Stimulated activated naive B cell treated with anti-CD40 and anti-IgM and Interleukin-4, amounts not matched to agents 10 μg/mL and 1 μg/mL and 100 μg/mL, for 72 hours (primary cell): Measurements from ENCODE around the gene PPP2R2C.

Experiments
- ATAC-seq, 2 donors: fragments of 150-1000 bp; cut with Tn5 transposase; replicated peaks; 2 replicates each; pipeline ENCODE4 v1.10.0; 2021; ENCODE audit warnings: moderate library complexity in 1 of 2
- DNase-seq: peaks from one replicate; pipeline ENCODE4 v3.0.0; 2021
- H3K27ac Mint-ChIP-seq: one replicate; pipeline ENCODE4 v1.8.0; 2022; ENCODE audit warnings: mild to moderate bottlenecking, mixed read lengths
- H3K27me3 Mint-ChIP-seq, 2 donors: one replicate each; pipeline ENCODE4 v1.8.0; 2022; ENCODE audit warnings: mixed read lengths in 2 of 2
- H3K36me3 Mint-ChIP-seq, 2 donors: one replicate each; pipeline ENCODE4 v1.8.0; 2022; ENCODE audit warnings: mixed read lengths in 2 of 2, mild to moderate bottlenecking in 1 of 2
- H3K4me1 Mint-ChIP-seq, 2 donors: one replicate each; pipeline ENCODE4 v1.8.0; 2022; ENCODE audit warnings: mixed read lengths in 2 of 2, mild to moderate bottlenecking in 1 of 2
- H3K4me3 Mint-ChIP-seq, 2 donors: one replicate each; pipeline ENCODE4 v1.8.0; 2022; ENCODE audit warnings: mild to moderate bottlenecking in 2 of 2, mixed read lengths in 2 of 2, moderate library complexity in 1 of 2
- H3K9me3 Mint-ChIP-seq, 2 donors: one replicate each; pipeline ENCODE4 v1.8.0; 2022; ENCODE audit warnings: mixed read lengths in 2 of 2, mild to moderate bottlenecking in 1 of 2

PPP2R2C gene

GRCh38 chr4:6472387-6473263, at the start of gene PPP2R2C:
Gene PPP2R2C (minus strand): TSS chr4:6472614. CDS start chr4:6472229, 385 bp downstream.
- ATAC-seq (peak in 1 of 2 donors; percentile 16), DNase-seq (no peak)
- Mint-ChIP-seq H3K4me3 (no peak within 1 kb of the TSS), H3K4me1 (peaks cover 0 to 3% of the 10 kb centered on the region in 2 donors), H3K27ac (no peak within 1 kb of the TSS), H3K9me3 (peaks cover 0 to 3% of the 10 kb centered on the region in 2 donors), H3K36me3 (no peaks in the 10 kb centered on the region), H3K27me3 (peaks cover 63 to 66% of the 10 kb centered on the region in 2 donors)

DNA sequence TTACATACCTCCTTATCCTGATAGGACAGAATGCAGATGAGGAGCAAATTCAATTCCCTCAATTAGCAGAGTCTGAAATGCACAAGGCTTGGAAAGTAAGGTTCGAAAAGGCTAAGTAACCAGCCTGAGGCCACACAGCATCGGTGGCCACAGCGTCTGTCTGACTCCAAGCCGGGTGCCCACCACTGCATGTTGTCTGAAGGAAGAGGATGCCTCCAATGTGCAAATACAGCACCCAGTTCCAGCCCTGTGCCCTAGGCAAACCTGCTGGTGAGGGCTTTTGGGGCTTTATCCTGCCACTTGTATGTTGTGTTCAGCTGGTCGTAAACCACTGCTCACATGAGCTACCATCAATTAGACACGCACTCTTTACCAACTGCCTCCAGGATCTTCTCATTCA, 48.6 kb upstream of the PPP2R2C start:
- no peak for DNase-seq
- ATAC-seq: no peak
- Mint-ChIP-seq H3K4me1 (peaks cover 0 to 2% of the 10 kb centered on the region in 2 donors), H3K27me3 (peaks cover 13 to 14% of the 10 kb centered on the region in 2 donors), H3K27ac (no peak overlapping the region), H3K4me3 (no peak overlapping the region), H3K9me3 (peaks cover 0 to 2% of the 10 kb centered on the region in 2 donors), H3K36me3 (no peaks in the 10 kb centered on the region)

DNA sequence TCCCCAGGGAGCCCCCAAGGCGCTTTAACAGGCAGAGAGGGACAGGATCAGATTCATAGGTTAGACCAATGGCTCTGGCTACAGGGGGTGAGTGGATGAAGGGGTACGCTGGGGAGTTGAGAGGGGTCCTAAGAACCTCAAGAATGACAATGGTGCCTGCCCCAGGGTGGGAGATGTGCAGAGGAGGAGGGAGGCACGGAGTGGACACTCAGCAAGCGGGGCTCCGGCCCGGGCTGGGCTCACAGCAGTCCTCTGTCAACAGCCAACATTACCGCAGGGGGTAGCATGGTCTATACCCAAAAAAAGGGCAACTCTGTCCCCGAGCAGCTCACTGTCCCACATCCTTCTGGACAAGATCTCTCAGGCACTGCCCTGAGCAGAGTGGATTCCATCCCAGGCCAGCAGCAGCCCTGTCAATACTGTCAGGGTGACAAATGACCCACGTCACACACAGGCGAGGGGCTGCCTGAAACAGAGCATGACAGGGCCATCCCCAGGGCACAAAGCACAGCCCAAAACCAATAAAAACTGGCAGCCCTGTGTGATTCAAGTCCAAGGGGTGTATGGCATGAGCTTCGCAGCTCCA, 47.7 kb upstream of the PPP2R2C start:
- H3K9me3 Mint-ChIP-seq: peaks cover 0 to 2% of the 10 kb centered on the region in 2 donors
- ATAC-seq: no peak
- H3K27me3 Mint-ChIP-seq: peaks cover 12 to 14% of the 10 kb centered on the region in 2 donors

GRCh38 chr4:6517171-6517570, 44.8 kb upstream of the PPP2R2C start:
- peaks cover 0 to 3% of the 10 kb centered on the region in 2 donors for H3K9me3 Mint-ChIP-seq
- DNase-seq (no peak), ATAC-seq (no peak)
- H3K27me3 Mint-ChIP-seq: peaks cover 12 to 14% of the 10 kb centered on the region in 2 donors
- H3K27ac Mint-ChIP-seq: no peak overlapping the region
- no peak overlapping the region for H3K4me3 Mint-ChIP-seq
- H3K4me1 Mint-ChIP-seq: peaks cover 0 to 2% of the 10 kb centered on the region in 2 donors
- no peaks in the 10 kb centered on the region for H3K36me3 Mint-ChIP-seq

More for the DNA sequence above, 47.7 kb upstream of the PPP2R2C start:
- Mint-ChIP-seq H3K4me1 (peaks cover 0 to 2% of the 10 kb centered on the region in 2 donors), H3K36me3 (no peaks in the 10 kb centered on the region), H3K27ac (no peak overlapping the region), H3K4me3 (no peak overlapping the region)
- no peak for DNase-seq

DNA sequence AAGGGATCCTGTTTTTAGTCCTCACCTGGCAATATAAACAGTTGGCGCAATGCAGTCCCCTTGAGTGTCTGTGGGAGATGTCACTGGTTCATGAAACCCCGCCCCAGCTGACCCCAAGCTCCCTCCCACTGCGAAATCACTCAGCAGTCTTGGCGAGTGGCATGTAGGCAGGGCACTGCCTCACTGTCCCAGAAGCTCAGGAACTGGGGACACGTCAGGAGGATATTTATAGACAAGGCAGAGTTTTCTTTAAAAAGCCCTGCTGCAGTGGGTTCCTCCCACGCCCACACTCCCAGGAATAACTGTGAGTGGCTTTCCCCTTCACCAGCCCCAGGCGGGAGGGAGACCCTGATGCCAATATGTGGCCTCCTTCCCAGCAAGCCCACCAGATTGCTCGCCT, 44.3 kb upstream of the PPP2R2C start:
- ATAC-seq (no peak), DNase-seq (no peak)
- no peak overlapping the region for H3K27ac Mint-ChIP-seq
- H3K4me1 Mint-ChIP-seq: peaks cover 0 to 2% of the 10 kb centered on the region in 2 donors
- no peak overlapping the region for H3K4me3 Mint-ChIP-seq
- peaks cover 12 to 14% of the 10 kb centered on the region in 2 donors for H3K27me3 Mint-ChIP-seq
- peaks cover 0 to 3% of the 10 kb centered on the region in 2 donors for H3K9me3 Mint-ChIP-seq
- H3K36me3 Mint-ChIP-seq: no peaks in the 10 kb centered on the region

- H3K4me3 Mint-ChIP-seq: no peak overlapping the region
- peaks cover 12 to 14% of the 10 kb centered on the region in 2 donors for H3K27me3 Mint-ChIP-seq
- no peaks in the 10 kb centered on the region for H3K36me3 Mint-ChIP-seq
- peaks cover 0 to 2% of the 10 kb centered on the region in 2 donors for H3K4me1 Mint-ChIP-seq
- H3K27ac Mint-ChIP-seq: no peak overlapping the region
- peaks cover under 1 to 3% of the 10 kb centered on the region in 2 donors for H3K9me3 Mint-ChIP-seq
- DNase-seq (no peak), ATAC-seq (no peak)
Observed at GRCh38 chr4:6516281-6516680, 43.9 kb upstream of the PPP2R2C start.

DNA sequence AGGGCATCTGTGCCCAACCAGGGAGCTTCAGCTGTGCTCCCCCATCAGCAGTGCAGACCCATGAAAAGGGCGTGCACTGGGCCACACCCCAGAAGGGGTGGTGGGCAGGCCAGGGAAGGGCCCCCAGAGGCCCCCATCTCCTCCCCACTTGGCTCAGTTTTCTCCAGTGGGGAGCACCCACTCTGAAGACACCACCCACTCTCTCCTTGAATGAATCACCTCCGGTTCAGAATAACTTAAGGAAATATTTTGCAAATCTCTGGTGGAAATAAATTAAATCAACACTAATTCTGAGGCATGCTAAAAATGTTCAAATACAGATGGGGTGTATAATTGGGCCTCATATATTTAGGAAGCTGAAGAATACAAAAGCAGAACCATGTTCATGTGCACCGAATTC, 41.3 kb upstream of the PPP2R2C start:
- H3K36me3 Mint-ChIP-seq: peaks cover 0 to 2% of the 10 kb centered on the region in 2 donors
- peaks cover 6 to 14% of the 10 kb centered on the region in 2 donors for H3K27me3 Mint-ChIP-seq
- no peak for ATAC-seq
- no peak overlapping the region for H3K4me3 Mint-ChIP-seq
- peaks cover 0 to 2% of the 10 kb centered on the region in 2 donors for H3K4me1 Mint-ChIP-seq
- peaks cover 8% of the 10 kb centered on the region in 2 donors for H3K9me3 Mint-ChIP-seq
- no peak for DNase-seq
- H3K27ac Mint-ChIP-seq: no peak overlapping the region

- Mint-ChIP-seq H3K27ac (no peak overlapping the region), H3K4me3 (no peak overlapping the region)
- ATAC-seq: no peak
Observed at GRCh38 chr4:6509587-6509986, 37.2 kb upstream of the PPP2R2C start.

DNA sequence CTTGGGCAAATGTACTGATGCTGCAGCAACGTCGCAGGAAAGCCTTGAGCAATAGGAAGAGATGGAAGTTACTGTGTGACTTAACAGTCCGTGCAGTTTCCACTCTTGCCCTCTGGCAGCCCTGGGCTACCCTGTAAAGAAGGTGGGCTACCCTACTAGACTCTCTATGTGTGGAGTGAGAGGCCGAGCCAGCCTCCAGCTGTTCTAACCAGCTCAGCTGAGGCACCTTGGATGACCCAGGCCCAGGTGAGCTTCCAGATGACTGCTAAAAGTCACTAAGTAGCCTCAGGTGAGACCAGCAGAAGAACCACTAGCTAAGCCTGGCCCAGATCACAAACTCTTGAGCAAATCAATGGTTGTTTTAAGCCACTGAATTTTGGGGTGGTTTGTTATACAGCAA, 34.9 kb upstream of the PPP2R2C start:
- no peak for DNase-seq
- Mint-ChIP-seq H3K27me3 (peaks cover 10 to 17% of the 10 kb centered on the region in 2 donors), H3K4me3 (no peak overlapping the region), H3K36me3 (peaks cover 0 to 4% of the 10 kb centered on the region in 2 donors), H3K9me3 (peaks cover 25 to 27% of the 10 kb centered on the region in 2 donors), H3K27ac (no peak overlapping the region), H3K4me1 (no peaks in the 10 kb centered on the region)
- ATAC-seq: no peak

More at GRCh38 chr4:6509587-6509986, 37.2 kb upstream of the PPP2R2C start:
- Mint-ChIP-seq H3K36me3 (peaks cover 0 to 2% of the 10 kb centered on the region in 2 donors), H3K27me3 (no peaks in the 10 kb centered on the region), H3K9me3 (peaks cover 11 to 16% of the 10 kb centered on the region in 2 donors), H3K4me1 (no peaks in the 10 kb centered on the region)
- no peak for DNase-seq

DNA sequence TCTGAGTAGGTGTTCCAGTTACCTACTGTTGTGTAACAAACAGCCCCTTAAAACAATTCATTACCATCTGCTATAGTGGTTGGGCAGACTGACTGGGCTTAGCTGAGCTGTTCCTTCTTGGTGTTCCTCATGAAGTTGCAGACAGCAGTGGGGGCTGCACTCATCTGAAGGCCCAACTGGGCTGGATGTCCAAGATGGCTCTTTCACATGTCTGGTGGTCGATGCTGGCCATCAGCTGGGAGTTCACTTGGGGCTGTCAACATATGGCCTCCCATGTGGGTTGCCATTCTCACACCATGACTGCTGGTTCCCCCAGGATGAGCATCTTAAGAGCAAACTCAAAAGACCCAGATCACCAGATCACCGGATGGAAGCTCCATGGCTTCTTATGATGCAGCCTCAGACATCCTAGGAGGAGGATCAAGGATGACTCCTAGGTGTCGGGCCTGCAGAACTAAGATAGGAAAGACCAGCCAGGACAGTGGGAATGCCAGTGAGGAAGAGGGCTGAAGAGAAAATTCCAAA, 34.3 kb upstream of the PPP2R2C start:
- Mint-ChIP-seq H3K27me3 (peaks cover 12 to 24% of the 10 kb centered on the region in 2 donors), H3K27ac (no peak overlapping the region)

GRCh38 chr4:6504900-6505496, 32.6 kb upstream of the PPP2R2C start:
- no peaks in the 10 kb centered on the region for H3K4me1 Mint-ChIP-seq
- H3K27ac Mint-ChIP-seq: no peak overlapping the region
- peaks cover 18 to 24% of the 10 kb centered on the region in 2 donors for H3K9me3 Mint-ChIP-seq
- ATAC-seq (no peak), DNase-seq (no peak)
- peaks cover 24 to 41% of the 10 kb centered on the region in 2 donors for H3K27me3 Mint-ChIP-seq
- no peak overlapping the region for H3K4me3 Mint-ChIP-seq
- H3K36me3 Mint-ChIP-seq: peaks cover 0 to 1% of the 10 kb centered on the region in 2 donors

More for the DNA sequence above, 34.3 kb upstream of the PPP2R2C start:
- DNase-seq: no peak
- H3K4me3 Mint-ChIP-seq: no peak overlapping the region
- H3K4me1 Mint-ChIP-seq: no peaks in the 10 kb centered on the region
- peaks cover 25 to 27% of the 10 kb centered on the region in 2 donors for H3K9me3 Mint-ChIP-seq
- no peak for ATAC-seq
- H3K36me3 Mint-ChIP-seq: peaks cover 0 to 4% of the 10 kb centered on the region in 2 donors

DNA sequence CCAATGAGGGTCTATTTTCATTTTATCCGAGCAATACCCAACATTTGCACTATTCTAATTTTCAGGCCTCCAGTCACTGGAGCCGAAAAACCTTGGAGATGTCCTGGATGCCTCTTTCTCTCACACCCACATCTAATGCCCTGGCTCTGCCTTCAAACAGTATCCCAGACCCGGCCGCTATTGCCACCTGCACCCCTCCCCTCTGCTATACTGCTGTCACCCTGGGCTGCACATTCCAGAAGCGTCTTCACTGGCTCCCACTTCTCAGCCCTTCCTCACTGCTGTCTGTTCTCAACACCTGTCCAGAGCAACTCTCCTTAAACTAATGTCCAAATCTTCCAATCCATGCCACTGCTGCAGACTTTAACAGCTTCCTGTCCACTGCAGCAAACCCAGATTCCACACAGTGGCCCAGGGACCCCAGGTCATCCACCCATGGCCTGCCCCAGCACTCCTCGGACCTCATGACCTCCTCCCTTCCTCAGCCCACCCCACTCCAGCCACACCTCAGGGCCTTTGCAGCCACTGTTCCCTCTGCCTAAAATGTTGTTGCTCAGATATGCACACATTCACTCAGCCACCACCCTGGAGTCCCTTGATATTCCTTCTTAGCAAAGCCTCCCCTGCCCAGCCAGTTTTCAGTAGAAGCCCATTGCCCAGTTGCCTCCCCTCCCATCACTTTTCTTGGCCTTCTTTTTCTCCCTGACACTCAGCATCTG, 30.5 kb upstream of the PPP2R2C start:
- Mint-ChIP-seq H3K27me3 (peaks cover 26 to 48% of the 10 kb centered on the region in 2 donors), H3K4me3 (no peak overlapping the region), H3K36me3 (peaks cover 0 to 1% of the 10 kb centered on the region in 2 donors), H3K4me1 (no peaks in the 10 kb centered on the region), H3K27ac (no peak overlapping the region), H3K9me3 (peaks cover 18 to 22% of the 10 kb centered on the region in 2 donors)
- ATAC-seq (no peak), DNase-seq (no peak)

- DNase-seq: no peak
- Mint-ChIP-seq H3K9me3 (peaks cover 18 to 21% of the 10 kb centered on the region in 2 donors), H3K4me1 (no peaks in the 10 kb centered on the region), H3K27ac (no peak overlapping the region), H3K36me3 (peaks cover 0 to 1% of the 10 kb centered on the region in 2 donors), H3K27me3 (peaks cover 30 to 48% of the 10 kb centered on the region in 2 donors), H3K4me3 (no peak overlapping the region)
- no peak for ATAC-seq
Observed at GRCh38 chr4:6502147-6502546, 29.7 kb upstream of the PPP2R2C start.
